ENCODE data around the gene SLC6A20.

DNA sequence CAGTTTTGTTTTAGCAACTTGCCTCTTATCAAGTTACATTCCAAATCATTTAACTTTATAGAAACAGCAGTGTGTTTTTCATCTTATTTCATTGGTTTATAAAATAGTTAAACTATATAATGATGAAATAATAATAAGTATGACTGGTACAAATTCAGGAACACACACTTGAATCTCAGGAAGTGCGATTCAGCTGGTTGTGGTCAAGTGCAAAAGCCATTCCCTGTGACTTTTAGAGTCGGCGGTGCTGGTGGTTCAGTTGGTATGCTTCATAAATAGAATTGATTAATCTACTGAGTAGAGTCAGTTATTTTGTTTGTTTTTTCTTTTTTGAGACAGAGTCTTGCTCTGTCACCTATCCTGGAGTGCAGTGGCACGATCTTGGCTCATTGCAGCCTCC lies 84.4 kb downstream of the SLC6A20 start:
- TF ChIP-seq, protein P1, sequence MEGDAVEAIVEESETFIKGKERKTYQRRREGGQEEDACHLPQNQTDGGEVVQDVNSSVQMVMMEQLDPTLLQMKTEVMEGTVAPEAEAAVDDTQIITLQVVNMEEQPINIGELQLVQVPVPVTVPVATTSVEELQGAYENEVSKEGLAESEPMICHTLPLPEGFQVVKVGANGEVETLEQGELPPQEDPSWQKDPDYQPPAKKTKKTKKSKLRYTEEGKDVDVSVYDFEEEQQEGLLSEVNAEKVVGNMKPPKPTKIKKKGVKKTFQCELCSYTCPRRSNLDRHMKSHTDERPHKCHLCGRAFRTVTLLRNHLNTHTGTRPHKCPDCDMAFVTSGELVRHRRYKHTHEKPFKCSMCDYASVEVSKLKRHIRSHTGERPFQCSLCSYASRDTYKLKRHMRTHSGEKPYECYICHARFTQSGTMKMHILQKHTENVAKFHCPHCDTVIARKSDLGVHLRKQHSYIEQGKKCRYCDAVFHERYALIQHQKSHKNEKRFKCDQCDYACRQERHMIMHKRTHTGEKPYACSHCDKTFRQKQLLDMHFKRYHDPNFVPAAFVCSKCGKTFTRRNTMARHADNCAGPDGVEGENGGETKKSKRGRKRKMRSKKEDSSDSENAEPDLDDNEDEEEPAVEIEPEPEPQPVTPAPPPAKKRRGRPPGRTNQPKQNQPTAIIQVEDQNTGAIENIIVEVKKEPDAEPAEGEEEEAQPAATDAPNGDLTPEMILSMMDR (conservative IDR thresholded peaks at IDR 0.05; ENCODE audit: low read depth in 2 of 2), result no peak
- no peak for TF ChIP-seq CREB1 (CRISPR knock-in tag; IDR thresholded peaks at IDR 0.05; ENCODE audit: low read depth)
- TF ChIP-seq, protein P2, sequence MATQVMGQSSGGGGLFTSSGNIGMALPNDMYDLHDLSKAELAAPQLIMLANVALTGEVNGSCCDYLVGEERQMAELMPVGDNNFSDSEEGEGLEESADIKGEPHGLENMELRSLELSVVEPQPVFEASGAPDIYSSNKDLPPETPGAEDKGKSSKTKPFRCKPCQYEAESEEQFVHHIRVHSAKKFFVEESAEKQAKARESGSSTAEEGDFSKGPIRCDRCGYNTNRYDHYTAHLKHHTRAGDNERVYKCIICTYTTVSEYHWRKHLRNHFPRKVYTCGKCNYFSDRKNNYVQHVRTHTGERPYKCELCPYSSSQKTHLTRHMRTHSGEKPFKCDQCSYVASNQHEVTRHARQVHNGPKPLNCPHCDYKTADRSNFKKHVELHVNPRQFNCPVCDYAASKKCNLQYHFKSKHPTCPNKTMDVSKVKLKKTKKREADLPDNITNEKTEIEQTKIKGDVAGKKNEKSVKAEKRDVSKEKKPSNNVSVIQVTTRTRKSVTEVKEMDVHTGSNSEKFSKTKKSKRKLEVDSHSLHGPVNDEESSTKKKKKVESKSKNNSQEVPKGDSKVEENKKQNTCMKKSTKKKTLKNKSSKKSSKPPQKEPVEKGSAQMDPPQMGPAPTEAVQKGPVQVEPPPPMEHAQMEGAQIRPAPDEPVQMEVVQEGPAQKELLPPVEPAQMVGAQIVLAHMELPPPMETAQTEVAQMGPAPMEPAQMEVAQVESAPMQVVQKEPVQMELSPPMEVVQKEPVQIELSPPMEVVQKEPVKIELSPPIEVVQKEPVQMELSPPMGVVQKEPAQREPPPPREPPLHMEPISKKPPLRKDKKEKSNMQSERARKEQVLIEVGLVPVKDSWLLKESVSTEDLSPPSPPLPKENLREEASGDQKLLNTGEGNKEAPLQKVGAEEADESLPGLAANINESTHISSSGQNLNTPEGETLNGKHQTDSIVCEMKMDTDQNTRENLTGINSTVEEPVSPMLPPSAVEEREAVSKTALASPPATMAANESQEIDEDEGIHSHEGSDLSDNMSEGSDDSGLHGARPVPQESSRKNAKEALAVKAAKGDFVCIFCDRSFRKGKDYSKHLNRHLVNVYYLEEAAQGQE (IDR thresholded peaks at IDR 0.05; ENCODE audit: unreplicated experiment), result no peak
- no peak for TF ChIP-seq ZNF331 (CRISPR knock-in tag; IDR thresholded peaks at IDR 0.05; ENCODE audit: low read depth)
- TF ChIP-seq EZH2phosphoT487 (IDR thresholded peaks at IDR 0.05; ENCODE audit: unreplicated experiment), result no peak
- no peak for TF ChIP-seq EZH2 (IDR thresholded peaks at IDR 0.05; ENCODE audit: low read depth, unreplicated experiment)
- TF ChIP-seq POLR2AphosphoS5 (IDR thresholded peaks at IDR 0.05; ENCODE audit: low read depth), result no peak
- no peak for TF ChIP-seq STAT1 (IDR thresholded peaks at IDR 0.05; ENCODE audit: unreplicated experiment)
- TF ChIP-seq, protein P3, sequence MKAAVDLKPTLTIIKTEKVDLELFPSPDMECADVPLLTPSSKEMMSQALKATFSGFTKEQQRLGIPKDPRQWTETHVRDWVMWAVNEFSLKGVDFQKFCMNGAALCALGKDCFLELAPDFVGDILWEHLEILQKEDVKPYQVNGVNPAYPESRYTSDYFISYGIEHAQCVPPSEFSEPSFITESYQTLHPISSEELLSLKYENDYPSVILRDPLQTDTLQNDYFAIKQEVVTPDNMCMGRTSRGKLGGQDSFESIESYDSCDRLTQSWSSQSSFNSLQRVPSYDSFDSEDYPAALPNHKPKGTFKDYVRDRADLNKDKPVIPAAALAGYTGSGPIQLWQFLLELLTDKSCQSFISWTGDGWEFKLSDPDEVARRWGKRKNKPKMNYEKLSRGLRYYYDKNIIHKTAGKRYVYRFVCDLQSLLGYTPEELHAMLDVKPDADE (IDR thresholded peaks at IDR 0.05), result no peak
- no peak for TF ChIP-seq ZNF114 (CRISPR knock-in tag; IDR thresholded peaks at IDR 0.05)
- no peak for TF ChIP-seq NANOG (IDR thresholded peaks at IDR 0.05; ENCODE audit: borderline replicate concordance)
- no peak for TF ChIP-seq JUNB (IDR thresholded peaks at IDR 0.05; ENCODE audit: unreplicated experiment)
